ENCODE data around the gene CASZ1. TPM values are rescaled to one million over a fixed set of nuclear protein-coding genes. Genes with fewer than 3 reads are reported as not detected.

The CASZ1 gene
- total RNA-seq, 1 donor from 2014 or later = 7.7 TPM

GRCh38 chr1:10794724-10795275 is 1.6 kb downstream of the CASZ1 start:
- intact Hi-C loops (cut with micrococcal nuclease) = no loop called here

- intact Hi-C loops (cut with micrococcal nuclease) = no loop called here
Measured at GRCh38 chr1:10793129-10793651, 3.3 kb downstream of the CASZ1 start.

- intact Hi-C loops (cut with micrococcal nuclease) = no loop called here
Measured at GRCh38 chr1:10791105-10791951, 5.1 kb downstream of the CASZ1 start.

GRCh38 chr1:10789803-10790702 is 6.4 kb downstream of the CASZ1 start:
- intact Hi-C loops (cut with micrococcal nuclease) = no loop called here

- intact Hi-C loops (cut with micrococcal nuclease) = no loop called here
Measured at GRCh38 chr1:10789047-10789791, 7.2 kb downstream of the CASZ1 start.

GRCh38 chr1:10788592-10789006 is 7.8 kb downstream of the CASZ1 start:
- intact Hi-C loops (cut with micrococcal nuclease) = no loop called here

- intact Hi-C loops (cut with micrococcal nuclease) = no loop called here
Measured at GRCh38 chr1:10787286-10787685, 9.2 kb downstream of the CASZ1 start.

GRCh38 chr1:10785728-10786638 is 10.5 kb downstream of the CASZ1 start:
- intact Hi-C loops (cut with micrococcal nuclease) = no loop called here

GRCh38 chr1:10784998-10785727 is 11.3 kb downstream of the CASZ1 start:
- intact Hi-C loops (cut with micrococcal nuclease) = no loop called here

GRCh38 chr1:10782491-10783244 is 13.8 kb downstream of the CASZ1 start:
- intact Hi-C loops (cut with micrococcal nuclease) = no loop called here

- intact Hi-C loops (cut with micrococcal nuclease) = no loop called here
Measured at GRCh38 chr1:10781137-10781536, 15.3 kb downstream of the CASZ1 start.

GRCh38 chr1:10779841-10780240 is 16.6 kb downstream of the CASZ1 start:
- intact Hi-C loops (cut with micrococcal nuclease) = no loop called here

- intact Hi-C loops (cut with micrococcal nuclease) = no loop called here
Measured at GRCh38 chr1:10779201-10779600, 17.2 kb downstream of the CASZ1 start.

- intact Hi-C loops (cut with micrococcal nuclease) = no loop called here
Measured at GRCh38 chr1:10778640-10779039, 17.8 kb downstream of the CASZ1 start.

- intact Hi-C loops (cut with micrococcal nuclease) = no loop called here
Measured at GRCh38 chr1:10777749-10778574, 18.5 kb downstream of the CASZ1 start.

- intact Hi-C loops (cut with micrococcal nuclease) = no loop called here
Measured at GRCh38 chr1:10776190-10776905, 20.1 kb downstream of the CASZ1 start.

- intact Hi-C loops (cut with micrococcal nuclease) = no loop called here
Measured at GRCh38 chr1:10775763-10776162, 20.7 kb downstream of the CASZ1 start.
